ENCODE data around the gene ATG4D. TPM values are rescaled to one million over a fixed set of nuclear protein-coding genes. Genes with fewer than 3 reads are reported as not detected.
"Not testable (repeated sequence)": the region's sequence is repeated elsewhere in the genome, so short reads cannot be mapped to it uniquely, and the experiment has no call there.

The ATG4D gene
- total RNA-seq, 4 donors from 2014 or later = 79.9 to 164 (median 100) TPM

GRCh38 chr19:10568826-10569651 is 25.3 kb downstream of the ATG4D start, which contains the start of gene CDKN2D:
TSS of gene CDKN2D (minus strand) at chr19:10568979. CDS start at chr19:10568653, 326 bp downstream.
- 0 to 2% methylated on average over 8 to 54 of the region's 71 CpGs for WGBS, 2 donors (ENCODE audit: low coverage in 1 of 2)
- TF ChIP-seq, protein P1, sequence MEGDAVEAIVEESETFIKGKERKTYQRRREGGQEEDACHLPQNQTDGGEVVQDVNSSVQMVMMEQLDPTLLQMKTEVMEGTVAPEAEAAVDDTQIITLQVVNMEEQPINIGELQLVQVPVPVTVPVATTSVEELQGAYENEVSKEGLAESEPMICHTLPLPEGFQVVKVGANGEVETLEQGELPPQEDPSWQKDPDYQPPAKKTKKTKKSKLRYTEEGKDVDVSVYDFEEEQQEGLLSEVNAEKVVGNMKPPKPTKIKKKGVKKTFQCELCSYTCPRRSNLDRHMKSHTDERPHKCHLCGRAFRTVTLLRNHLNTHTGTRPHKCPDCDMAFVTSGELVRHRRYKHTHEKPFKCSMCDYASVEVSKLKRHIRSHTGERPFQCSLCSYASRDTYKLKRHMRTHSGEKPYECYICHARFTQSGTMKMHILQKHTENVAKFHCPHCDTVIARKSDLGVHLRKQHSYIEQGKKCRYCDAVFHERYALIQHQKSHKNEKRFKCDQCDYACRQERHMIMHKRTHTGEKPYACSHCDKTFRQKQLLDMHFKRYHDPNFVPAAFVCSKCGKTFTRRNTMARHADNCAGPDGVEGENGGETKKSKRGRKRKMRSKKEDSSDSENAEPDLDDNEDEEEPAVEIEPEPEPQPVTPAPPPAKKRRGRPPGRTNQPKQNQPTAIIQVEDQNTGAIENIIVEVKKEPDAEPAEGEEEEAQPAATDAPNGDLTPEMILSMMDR (IDR thresholded peaks at IDR 0.05) = peak; percentile 29 to 77 (median 59)
- no peak for TF ChIP-seq EP300 (IDR thresholded peaks at IDR 0.05; ENCODE audit: low read depth)
- TF ChIP-seq POLR2AphosphoS5 (IDR thresholded peaks at IDR 0.05) = peak; percentile 82 to 83 (median 83)
- peak; percentile 55 for TF ChIP-seq POLR2A (IDR thresholded peaks at IDR 0.05)
- peak; percentile 100 for DNase-seq
- Histone ChIP-seq H3K4me1 (peaks cover 26 to 50% (median 35%) of the 10 kb centered on the region in 4 donors), H3K36me3 (no peaks in the 10 kb centered on the region), H3K27me3 (no peaks in the 10 kb centered on the region), H3K4me3 (peak within 1 kb of the TSS; percentile 52 to 73 (median 65)), H3K9me3 (no peaks in the 10 kb centered on the region), H3K27ac (peak within 1 kb of the TSS; percentile 88 to 96 (median 90))
- intact Hi-C loops (cut with DNase I; ENCODE audit: low total_unique reads) = loop anchor here (2.0 to 10.0 kb wide), 2 partner anchors 64 to 268 kb away; partner anchors contain the start of genes KEAP1 and TMED1
- in situ Hi-C loops (cut with MboI; ENCODE audit: low pct_ligation_motif_present in 1 of 4, low pct_unique_long_range_greater_than_20kb in 1 of 4, low sequenced_read_pairs in 3 of 4) = no loop called here

DNA sequence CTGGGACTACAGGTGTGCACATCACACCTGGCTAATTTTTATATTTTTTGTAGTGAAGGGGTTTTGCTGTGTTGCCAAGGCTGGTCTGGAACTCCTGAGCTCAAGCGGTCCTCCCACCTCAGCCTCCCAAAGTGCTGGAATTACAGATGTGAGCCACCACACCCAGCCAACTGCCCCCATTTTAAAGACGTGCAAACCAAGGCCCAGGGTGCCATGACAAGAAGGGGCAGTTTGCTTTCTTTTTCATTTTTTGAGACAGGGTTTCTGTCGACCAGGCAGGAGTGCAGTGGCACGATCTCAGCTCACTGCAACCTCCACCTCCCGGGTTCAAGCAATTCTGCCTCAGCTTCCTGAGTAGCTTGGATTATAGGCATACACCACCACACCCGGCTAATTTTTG is 30.1 kb downstream of the ATG4D start:
- H3K4me3 ChIP-seq; H3K9me3 ChIP-seq; in situ Hi-C loops (cut with MboI; ENCODE audit: low pct_ligation_motif_present in 1 of 4, low pct_unique_long_range_greater_than_20kb in 1 of 4, low sequenced_read_pairs in 3 of 4); DNase-seq; H3K27ac ChIP-seq; intact Hi-C loops (cut with DNase I; ENCODE audit: low total_unique reads); H3K27me3 ChIP-seq; H3K36me3 ChIP-seq: not testable (repeated sequence)
- WGBS, 2 donors (ENCODE audit: low coverage in 1 of 2) = 83 to 96% methylated on average over 5 to 6 of the region's 6 CpGs
- H3K4me1 ChIP-seq = peaks cover 6 to 19% (median 7%) of the 10 kb centered on the region in 4 donors

GRCh38 chr19:10574462-10574861 is 30.8 kb downstream of the ATG4D start:
- intact Hi-C loops (cut with DNase I; ENCODE audit: low total_unique reads) = no loop called here
- H3K9me3 ChIP-seq = no peaks in the 10 kb centered on the region
- in situ Hi-C loops (cut with MboI; ENCODE audit: low pct_ligation_motif_present in 1 of 4, low pct_unique_long_range_greater_than_20kb in 1 of 4, low sequenced_read_pairs in 3 of 4) = no loop called here
- no peak overlapping the region for H3K4me3 ChIP-seq
- H3K36me3 ChIP-seq = peaks cover 0 to 8% (median 0%) of the 10 kb centered on the region in 4 donors
- H3K4me1 ChIP-seq = peaks cover 3 to 15% (median 4%) of the 10 kb centered on the region in 4 donors
- 80 to 87% methylated on average over 6 to 8 of the region's 8 CpGs for WGBS, 2 donors (ENCODE audit: low coverage in 1 of 2)
- no peak overlapping the region for H3K27ac ChIP-seq
- TF ChIP-seq, protein P1 (IDR thresholded peaks at IDR 0.05) = no peak
- no peak for TF ChIP-seq POLR2AphosphoS5 (IDR thresholded peaks at IDR 0.05)
- no peak for TF ChIP-seq EP300 (IDR thresholded peaks at IDR 0.05; ENCODE audit: low read depth)
- no peak for TF ChIP-seq POLR2A (IDR thresholded peaks at IDR 0.05)
- no peak for DNase-seq
- no peaks in the 10 kb centered on the region for H3K27me3 ChIP-seq

GRCh38 chr19:10575011-10575716 is 31.5 kb downstream of the ATG4D start:
- Histone ChIP-seq H3K27me3 (no peaks in the 10 kb centered on the region), H3K4me1 (peaks cover 0 to 8% (median 0%) of the 10 kb centered on the region in 4 donors), H3K36me3 (peaks cover 0 to 8% (median 0%) of the 10 kb centered on the region in 4 donors), H3K4me3 (no peak overlapping the region), H3K27ac (no peak overlapping the region), H3K9me3 (no peaks in the 10 kb centered on the region)
- 77 to 81% methylated on average over 2 to 6 of the region's 6 CpGs for WGBS, 2 donors (ENCODE audit: low coverage in 1 of 2)
- in situ Hi-C loops (cut with MboI; ENCODE audit: low pct_ligation_motif_present in 1 of 4, low pct_unique_long_range_greater_than_20kb in 1 of 4, low sequenced_read_pairs in 3 of 4) = no loop called here
- TF ChIP-seq EP300 (IDR thresholded peaks at IDR 0.05; ENCODE audit: low read depth) (no peak), POLR2AphosphoS5 (IDR thresholded peaks at IDR 0.05) (no peak), POLR2A (IDR thresholded peaks at IDR 0.05) (no peak)
- TF ChIP-seq, protein P1 (IDR thresholded peaks at IDR 0.05) = no peak
- no peak for DNase-seq
- intact Hi-C loops (cut with DNase I; ENCODE audit: low total_unique reads) = no loop called here

Measured in transverse colon (tissue), 4 donors.